Activated CD4-positive, alpha-beta T cell treated with anti-CD3 and anti-CD28 coated beads, Interleukin-2, amount 10 ng/mL, durations not matched to agents 7 days and 5 days (primary cell): ENCODE results near the gene ADAM8. TPM values are rescaled to one million over a fixed set of nuclear protein-coding genes. Genes with fewer than 3 reads are reported as not detected.

ENCODE experiments used
- CTCF ChIA-PET: fragments of 350-600 bp; sonication (Branson Sonifier 250); formaldehyde crosslinking; loops from one replicate; lab custom pipeline; 2021; ENCODE audit warnings: antibody characterized with exemption; lab: Charles Lee
- POLR2A ChIA-PET: fragments of 350-600 bp; sonication (Branson Sonifier 250); formaldehyde crosslinking; loops from one replicate; lab custom pipeline; 2021; ENCODE audit warnings: antibody characterized with exemption; lab: Charles Lee
- DNase-seq: peaks from one replicate; pipeline ENCODE4 v3.0.0-alpha.2; 2020
- H3K27ac Mint-ChIP-seq: one replicate; pipeline ENCODE4 v1.8.0; 2021; ENCODE audit warnings: mild to moderate bottlenecking, moderate library complexity, mixed read lengths
- H3K27me3 Mint-ChIP-seq: one replicate; pipeline ENCODE4 v1.8.0; 2021; ENCODE audit warnings: mixed read lengths
- H3K36me3 Mint-ChIP-seq: one replicate; pipeline ENCODE4 v1.8.0; 2021; ENCODE audit warnings: low read depth, mixed read lengths
- H3K4me1 Mint-ChIP-seq: one replicate; pipeline ENCODE4 v1.8.0; 2021; ENCODE audit warnings: mixed read lengths
- H3K4me3 Mint-ChIP-seq: one replicate; pipeline ENCODE4 v1.8.0; 2021; ENCODE audit warnings: mild to moderate bottlenecking, moderate library complexity, mixed read lengths
- H3K9me3 Mint-ChIP-seq: one replicate; pipeline ENCODE4 v1.8.0; 2021; ENCODE audit warnings: mixed read lengths
- total RNA-seq, 2 experiments: library from RNA; stranded (reverse); gene quantifications; one replicate each; pipeline ENCODE4 v1.2.3, GENCODE V29; 2021

ADAM8 gene
- total RNA-seq, 2 experiments from 2014 or later: 123 to 153 TPM

- ChIA-PET CTCF (interaction anchor here (0.8 to 2.1 kb wide), 9 partner anchors 12 to 81 kb away, joined by 3 to 14 read pairs (median 5); partner anchors contain the start of gene CALY), POLR2A (no interaction called here)
- Mint-ChIP-seq H3K4me3 (peak overlapping the region; percentile 96), H3K27me3 (no peaks in the 10 kb centered on the region), H3K36me3 (peaks cover 16% of the 10 kb centered on the region), H3K4me1 (peaks cover 28% of the 10 kb centered on the region), H3K27ac (peak overlapping the region; percentile 46), H3K9me3 (no peaks in the 10 kb centered on the region)
- no peak for DNase-seq
Measured at GRCh38 chr10:133306941-133307379, 30.3 kb upstream of the ADAM8 start.

DNA sequence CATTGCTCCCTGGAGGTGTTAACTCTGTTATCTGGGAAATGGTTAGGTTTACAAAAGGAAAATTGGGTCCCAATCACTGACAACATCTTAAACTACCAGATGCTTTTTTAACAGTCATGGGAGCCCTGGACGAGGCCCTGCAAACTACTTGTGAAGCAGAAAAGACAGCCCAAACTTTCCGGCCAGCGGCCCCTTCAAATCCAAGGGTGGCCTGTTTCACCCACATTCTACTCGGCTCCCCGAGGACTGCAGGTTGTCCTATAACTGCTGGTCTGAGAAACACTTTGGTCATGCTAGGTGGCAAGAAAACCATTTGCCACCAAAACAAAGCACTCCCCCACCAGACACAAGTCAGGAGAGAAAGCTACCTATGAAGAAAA is 29.4 kb upstream of the ADAM8 start:
- ChIA-PET CTCF (no interaction called here), POLR2A (no interaction called here)
- no peak for DNase-seq
- no peaks in the 10 kb centered on the region for H3K27me3 Mint-ChIP-seq
- no peak overlapping the region for H3K4me3 Mint-ChIP-seq
- H3K4me1 Mint-ChIP-seq: peaks cover 28% of the 10 kb centered on the region
- H3K36me3 Mint-ChIP-seq: peaks cover 13% of the 10 kb centered on the region
- H3K27ac Mint-ChIP-seq: peak overlapping the region; percentile 13
- no peaks in the 10 kb centered on the region for H3K9me3 Mint-ChIP-seq

DNA sequence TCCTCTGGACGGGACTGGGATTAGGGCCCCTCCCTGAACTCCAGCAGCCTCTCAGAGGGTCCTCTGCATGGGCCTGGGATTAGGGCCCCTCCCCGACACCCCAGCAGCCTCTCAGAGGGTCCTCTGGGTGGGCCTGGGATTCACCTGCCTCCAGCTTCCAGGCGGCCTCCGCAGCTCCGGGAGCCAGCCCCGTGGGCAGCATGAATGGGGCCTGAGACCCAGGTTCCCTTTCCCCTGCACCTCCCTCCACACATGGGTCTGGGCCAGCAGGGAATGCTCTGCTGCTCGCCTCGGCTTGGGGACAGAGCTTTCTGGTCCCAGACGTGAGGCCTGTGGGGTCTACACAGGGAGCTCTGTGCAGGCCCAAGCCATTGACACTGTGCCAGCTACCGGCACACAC is 26.5 kb upstream of the ADAM8 start:
- ChIA-PET CTCF (no interaction called here), POLR2A (no interaction called here)
- no peaks in the 10 kb centered on the region for H3K27me3 Mint-ChIP-seq
- H3K4me1 Mint-ChIP-seq: peaks cover 28% of the 10 kb centered on the region
- H3K9me3 Mint-ChIP-seq: no peaks in the 10 kb centered on the region
- H3K36me3 Mint-ChIP-seq: peaks cover 29% of the 10 kb centered on the region
- H3K4me3 Mint-ChIP-seq: no peak overlapping the region
- no peak for DNase-seq
- no peak overlapping the region for H3K27ac Mint-ChIP-seq

DNA sequence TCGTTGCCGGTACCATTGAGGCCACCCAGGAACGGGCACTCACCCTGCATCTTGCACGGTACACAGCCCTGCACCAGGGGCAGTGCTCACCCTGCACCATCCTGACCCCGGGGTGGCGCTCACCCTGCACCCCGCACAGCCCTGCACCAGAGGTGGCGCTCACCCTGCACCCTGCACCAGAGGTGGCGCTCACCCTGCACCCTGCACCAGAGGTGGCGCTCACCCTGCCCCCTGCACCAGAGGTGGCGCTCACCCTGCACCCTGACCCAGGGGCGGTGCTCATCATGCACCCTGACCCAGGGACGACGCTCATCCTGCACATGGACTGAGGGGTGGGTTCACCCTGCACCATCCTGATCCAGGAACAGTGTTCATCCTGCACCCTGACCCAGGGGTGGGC is 25.6 kb upstream of the ADAM8 start:
- Mint-ChIP-seq H3K4me3 (no peak overlapping the region), H3K4me1 (peaks cover 21% of the 10 kb centered on the region), H3K9me3 (no peaks in the 10 kb centered on the region), H3K27me3 (no peaks in the 10 kb centered on the region), H3K36me3 (peaks cover 37% of the 10 kb centered on the region), H3K27ac (no peak overlapping the region)
- no peak for DNase-seq
- ChIA-PET CTCF (interaction anchor here (1.3 kb wide), 1 partner anchor 27 kb away, joined by 3 read pairs; no protein-coding TSS in a partner anchor), POLR2A (no interaction called here)

GRCh38 chr10:133299738-133300137 is 23.1 kb upstream of the ADAM8 start:
- Mint-ChIP-seq H3K27ac (no peak overlapping the region), H3K27me3 (no peaks in the 10 kb centered on the region), H3K36me3 (peaks cover 41% of the 10 kb centered on the region), H3K4me1 (peaks cover 7% of the 10 kb centered on the region), H3K9me3 (no peaks in the 10 kb centered on the region), H3K4me3 (no peak overlapping the region)
- DNase-seq: no peak
- CTCF ChIA-PET: interaction anchor here (0.7 kb wide), 1 partner anchor 19 kb away, joined by 3 read pairs; no protein-coding TSS in a partner anchor
- POLR2A ChIA-PET: no interaction called here

DNA sequence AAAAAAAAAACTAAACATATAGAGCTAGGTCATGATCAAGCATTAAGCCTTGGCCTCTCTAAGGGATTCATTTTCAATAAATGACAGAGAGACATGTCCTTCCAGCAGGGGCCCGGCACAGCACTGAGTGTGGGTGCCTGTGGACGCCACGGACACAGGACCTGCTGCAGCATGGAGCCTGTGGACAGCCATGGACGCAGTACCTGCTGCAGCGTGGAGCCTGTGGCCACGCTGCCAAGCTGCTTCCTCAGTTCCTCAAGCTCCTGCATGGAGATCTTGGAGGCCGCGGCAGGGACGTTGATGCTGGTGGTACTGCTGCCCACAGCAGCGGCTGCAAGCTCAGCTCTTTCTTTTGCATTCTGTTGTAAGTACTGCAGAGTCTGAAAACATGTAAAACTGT is 22.6 kb upstream of the ADAM8 start:
- POLR2A ChIA-PET: no interaction called here
- peaks cover 43% of the 10 kb centered on the region for H3K36me3 Mint-ChIP-seq

DNA sequence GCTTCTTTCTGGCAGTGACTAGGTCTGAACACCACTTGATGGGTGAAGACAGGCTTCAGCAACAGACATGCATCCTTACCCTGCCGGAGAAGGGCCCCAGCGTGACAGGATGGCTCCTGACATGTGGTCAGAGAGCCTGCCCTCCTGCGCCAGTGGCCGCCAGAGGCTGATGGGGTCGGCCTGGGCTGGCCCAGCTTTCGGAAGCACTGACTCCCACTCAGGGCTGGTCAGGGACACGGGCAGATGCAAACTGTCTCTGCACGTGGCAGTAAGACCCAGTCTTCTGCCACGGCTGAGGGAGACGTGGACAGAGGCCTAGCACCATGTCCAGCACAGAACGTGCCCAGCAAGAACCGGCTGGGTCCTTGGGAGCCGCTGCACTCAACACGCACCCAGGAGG is 21.8 kb upstream of the ADAM8 start:
- no peak overlapping the region for H3K27ac Mint-ChIP-seq
- H3K27me3 Mint-ChIP-seq: no peaks in the 10 kb centered on the region
- H3K4me1 Mint-ChIP-seq: peaks cover 1% of the 10 kb centered on the region
- ChIA-PET CTCF (no interaction called here), POLR2A (no interaction called here)
- H3K4me3 Mint-ChIP-seq: no peak overlapping the region
- no peak for DNase-seq
- H3K36me3 Mint-ChIP-seq: peaks cover 48% of the 10 kb centered on the region
- no peaks in the 10 kb centered on the region for H3K9me3 Mint-ChIP-seq

More for the DNA sequence above, 22.6 kb upstream of the ADAM8 start:
- CTCF ChIA-PET: no interaction called here
- H3K4me1 Mint-ChIP-seq: peaks cover 5% of the 10 kb centered on the region
- no peaks in the 10 kb centered on the region for H3K27me3 Mint-ChIP-seq
- H3K27ac Mint-ChIP-seq: no peak overlapping the region
- H3K4me3 Mint-ChIP-seq: no peak overlapping the region
- DNase-seq: no peak
- H3K9me3 Mint-ChIP-seq: no peaks in the 10 kb centered on the region

GRCh38 chr10:133297504-133297903 is 20.8 kb upstream of the ADAM8 start:
- CTCF ChIA-PET: no interaction called here
- DNase-seq: no peak
- no peak overlapping the region for H3K4me3 Mint-ChIP-seq
- no peak overlapping the region for H3K27ac Mint-ChIP-seq
- H3K36me3 Mint-ChIP-seq: peaks cover 45% of the 10 kb centered on the region
- no peaks in the 10 kb centered on the region for H3K27me3 Mint-ChIP-seq
- no peaks in the 10 kb centered on the region for H3K4me1 Mint-ChIP-seq
- POLR2A ChIA-PET: no interaction called here
- H3K9me3 Mint-ChIP-seq: no peaks in the 10 kb centered on the region

DNA sequence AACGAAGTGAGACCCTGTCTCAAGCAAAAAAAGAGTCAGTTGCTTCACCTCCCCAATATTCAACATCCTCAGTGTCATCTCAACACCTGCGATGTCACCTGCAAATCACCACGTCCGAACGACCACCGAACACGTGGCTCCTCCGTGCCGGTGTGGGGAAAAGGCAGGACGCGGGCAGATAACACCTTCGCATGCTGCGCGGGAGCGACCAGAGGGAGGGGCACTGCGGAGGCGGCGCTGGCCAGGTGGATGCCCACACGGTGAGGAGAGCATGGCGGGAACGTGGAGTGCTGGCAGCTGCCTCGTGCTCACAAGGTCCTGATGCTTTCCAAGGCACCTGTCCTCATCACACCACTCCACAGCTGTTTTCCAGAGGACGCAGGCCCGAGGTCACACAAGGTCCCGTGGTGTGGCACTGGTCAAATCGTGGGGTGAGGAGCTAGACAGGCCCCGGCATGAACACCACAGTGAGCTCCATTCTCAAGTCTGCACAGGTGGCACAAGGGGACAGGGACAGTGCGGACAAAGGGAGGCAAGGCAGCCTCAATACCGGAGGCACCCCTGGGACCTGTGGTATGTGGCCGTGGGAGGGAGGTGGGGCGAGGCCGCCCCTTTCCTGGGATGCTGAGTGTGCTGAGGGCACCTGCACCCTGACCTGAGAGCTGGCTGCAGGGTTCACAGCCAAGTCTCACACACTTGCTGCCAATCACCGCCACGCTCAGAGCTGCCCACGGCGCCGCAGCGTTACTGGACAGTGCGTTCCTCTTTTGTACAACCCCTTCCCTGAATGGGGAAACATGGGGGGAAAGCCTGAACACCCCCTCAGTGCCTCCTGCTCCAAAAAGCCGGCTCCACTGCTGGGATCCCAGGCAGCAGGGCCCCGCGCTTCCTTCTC is 19.0 kb upstream of the ADAM8 start:
- POLR2A ChIA-PET: no interaction called here
- peaks cover 42% of the 10 kb centered on the region for H3K36me3 Mint-ChIP-seq
- no peaks in the 10 kb centered on the region for H3K9me3 Mint-ChIP-seq
- CTCF ChIA-PET: interaction anchor here (1.1 to 1.8 kb wide), 4 partner anchors 9 to 37 kb away, joined by 3 to 6 read pairs (median 4); no protein-coding TSS in a partner anchor
- H3K27me3 Mint-ChIP-seq: no peaks in the 10 kb centered on the region
- H3K4me3 Mint-ChIP-seq: no peak overlapping the region
- no peak for DNase-seq
- H3K27ac Mint-ChIP-seq: no peak overlapping the region
- H3K4me1 Mint-ChIP-seq: no peaks in the 10 kb centered on the region

DNA sequence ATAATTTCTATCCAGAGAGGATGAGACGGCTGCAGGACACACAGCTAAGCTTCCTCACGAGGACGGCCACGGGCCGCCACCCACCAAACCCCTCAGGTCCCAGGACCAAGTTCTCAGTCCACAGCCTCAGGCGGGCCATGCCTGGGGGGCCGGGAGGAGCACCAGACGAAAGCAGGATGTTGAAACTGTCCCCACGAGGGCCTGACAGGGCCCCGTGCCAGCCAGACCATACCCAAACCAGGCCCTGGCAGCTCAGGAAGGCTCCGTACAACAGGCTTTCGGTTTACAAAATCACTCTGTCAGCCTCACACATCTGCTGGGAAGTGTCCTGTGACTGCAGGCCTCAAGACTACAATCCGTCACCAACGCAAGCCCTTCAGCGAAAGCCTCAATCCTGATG is 17.5 kb upstream of the ADAM8 start:
- CTCF ChIA-PET: interaction anchor here (0.6 to 1.8 kb wide), 4 partner anchors 13 to 30 kb away, joined by 3 to 6 read pairs (median 4); no protein-coding TSS in a partner anchor
- Mint-ChIP-seq H3K27ac (no peak overlapping the region), H3K4me1 (no peaks in the 10 kb centered on the region), H3K9me3 (no peaks in the 10 kb centered on the region), H3K36me3 (peaks cover 38% of the 10 kb centered on the region), H3K4me3 (no peak overlapping the region), H3K27me3 (no peaks in the 10 kb centered on the region)
- POLR2A ChIA-PET: no interaction called here
- no peak for DNase-seq

- H3K27me3 Mint-ChIP-seq: no peaks in the 10 kb centered on the region
- peaks cover 38% of the 10 kb centered on the region for H3K36me3 Mint-ChIP-seq
- no peaks in the 10 kb centered on the region for H3K9me3 Mint-ChIP-seq
- no peak for DNase-seq
- POLR2A ChIA-PET: no interaction called here
- no peaks in the 10 kb centered on the region for H3K4me1 Mint-ChIP-seq
- H3K4me3 Mint-ChIP-seq: no peak overlapping the region
- H3K27ac Mint-ChIP-seq: no peak overlapping the region
- CTCF ChIA-PET: interaction anchor here (0.6 to 1.8 kb wide), 4 partner anchors 12 to 29 kb away, joined by 3 to 6 read pairs (median 4); no protein-coding TSS in a partner anchor
Measured at GRCh38 chr10:133293810-133294119, 17.1 kb upstream of the ADAM8 start.

- no peak overlapping the region for H3K4me3 Mint-ChIP-seq
- H3K27me3 Mint-ChIP-seq: no peaks in the 10 kb centered on the region
- H3K9me3 Mint-ChIP-seq: no peaks in the 10 kb centered on the region
- no peak for DNase-seq
- no peak overlapping the region for H3K27ac Mint-ChIP-seq
- ChIA-PET POLR2A (no interaction called here), CTCF (interaction anchor here (1.4 to 1.8 kb wide), 2 partner anchors 12 to 14 kb away, joined by 4 to 7 read pairs; no protein-coding TSS in a partner anchor)
- peaks cover 36% of the 10 kb centered on the region for H3K36me3 Mint-ChIP-seq
- H3K4me1 Mint-ChIP-seq: no peaks in the 10 kb centered on the region
Measured at GRCh38 chr10:133292919-133293809, 16.5 kb upstream of the ADAM8 start.

GRCh38 chr10:133289761-133290160 is 13.1 kb upstream of the ADAM8 start:
- CTCF ChIA-PET: no interaction called here
- POLR2A ChIA-PET: no interaction called here
- DNase-seq: no peak
- H3K27ac Mint-ChIP-seq: no peak overlapping the region
- no peaks in the 10 kb centered on the region for H3K27me3 Mint-ChIP-seq
- H3K36me3 Mint-ChIP-seq: peaks cover 44% of the 10 kb centered on the region
- no peak overlapping the region for H3K4me3 Mint-ChIP-seq
- no peaks in the 10 kb centered on the region for H3K4me1 Mint-ChIP-seq
- no peaks in the 10 kb centered on the region for H3K9me3 Mint-ChIP-seq
